RWPE2 (cell line): ENCODE measurements around the gene KLHL26.

ENCODE experiments used
- ATAC-seq: fragments of 200-7000 bp; cut with Tn5 transposase; 3 replicates; pipeline ENCODE4 v1.9.1; 2021; ENCODE audit warnings: low read depth
- DNase-seq: peaks from one replicate; pipeline ENCODE4 v3.0.0-alpha.2; 2020; ENCODE audit warnings: low spot score
- H3K27ac ChIP-seq: fragments of 450-650 bp; 2 replicates; pipeline ENCODE4 v1.5.1; 2017; ENCODE audit warnings: mild to moderate bottlenecking; ENCODE audit not compliant: poor library complexity, severe bottlenecking
- H3K27me3 ChIP-seq: fragments of 250-450 bp; sonication (Bioruptor Pico); 2 replicates; pipeline ENCODE4 v1.5.1; 2021; ENCODE audit warnings: mild to moderate bottlenecking, moderate library complexity; ENCODE audit not compliant: insufficient read depth, poor library complexity, severe bottlenecking
- H3K36me3 ChIP-seq: fragments of 250-450 bp; sonication (Bioruptor Pico); 2 replicates; pipeline ENCODE4 v1.5.1; 2020; ENCODE audit warnings: low read depth, mild to moderate bottlenecking, moderate library complexity
- H3K4me1 ChIP-seq: fragments of 250-450 bp; sonication (Bioruptor Pico); 2 replicates; pipeline ENCODE4 v1.5.1; 2021; ENCODE audit warnings: mild to moderate bottlenecking, moderate library complexity; ENCODE audit not compliant: insufficient read depth, poor library complexity, severe bottlenecking
- H3K4me3 ChIP-seq: fragments of 250-450 bp; sonication (Bioruptor Pico); 2 replicates; pipeline ENCODE4 v1.5.1; 2021; ENCODE audit warnings: mild to moderate bottlenecking, moderate library complexity; ENCODE audit not compliant: severe bottlenecking
- H3K9me3 ChIP-seq: fragments of 250-450 bp; sonication (Bioruptor Pico); 2 replicates; pipeline ENCODE4 v1.5.1; 2021; ENCODE audit warnings: mild to moderate bottlenecking, moderate library complexity; ENCODE audit not compliant: severe bottlenecking
- TF ChIP-seq, protein P1 (sequence below): fragments of 450-650 bp; IDR thresholded peaks from one replicate; pipeline ENCODE4 v1.5.1; 2017; ENCODE audit warnings: mild to moderate bottlenecking, moderate library complexity; ENCODE audit not compliant: poor library complexity, severe bottlenecking

Gene KLHL26

DNA sequence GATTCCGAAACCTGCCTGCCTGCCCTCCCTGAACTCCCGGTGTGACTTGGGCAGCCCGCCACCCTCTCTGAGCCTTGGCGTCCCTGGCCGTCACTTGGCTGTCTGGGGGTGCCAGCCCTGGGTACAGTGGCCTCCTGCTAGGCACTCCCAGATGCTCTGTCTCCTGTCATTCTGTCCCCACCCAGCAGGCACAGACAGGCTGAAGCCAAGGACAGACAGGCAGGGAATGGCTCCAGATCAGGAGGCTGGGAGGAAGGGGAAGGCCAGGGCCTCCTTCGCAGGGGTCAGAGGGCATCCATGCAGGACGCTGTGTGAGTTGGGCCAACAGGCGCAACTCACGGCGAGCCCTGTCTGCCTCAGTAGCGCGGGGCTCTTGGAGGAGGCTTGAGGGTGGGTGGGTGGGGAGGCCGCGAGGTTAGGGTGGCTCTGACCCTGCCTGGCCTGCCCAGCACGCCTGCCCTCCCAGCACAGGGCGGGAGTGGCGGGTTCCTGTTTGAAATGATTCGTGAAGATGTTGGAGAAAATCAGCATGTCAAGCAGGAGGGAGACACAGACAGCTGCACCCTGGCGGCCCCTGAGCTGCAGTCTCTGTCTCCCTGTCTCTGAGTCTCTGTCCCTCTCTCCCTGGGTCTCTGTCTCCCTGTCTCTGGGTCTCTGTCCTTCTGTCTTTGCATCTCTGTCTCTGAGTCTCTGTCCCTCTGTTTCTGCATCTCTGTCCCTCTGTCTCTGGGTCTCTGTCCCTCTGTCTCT, 19.7 kb downstream of the KLHL26 start:
- no peak overlapping the region for H3K4me3 ChIP-seq
- DNase-seq (no peak), ATAC-seq (no peak)
- H3K27ac ChIP-seq, result no peak overlapping the region
- H3K9me3 ChIP-seq, result no peaks in the 10 kb centered on the region
- no peaks in the 10 kb centered on the region for H3K4me1 ChIP-seq
- no peaks in the 10 kb centered on the region for H3K36me3 ChIP-seq
- TF ChIP-seq, protein P1, sequence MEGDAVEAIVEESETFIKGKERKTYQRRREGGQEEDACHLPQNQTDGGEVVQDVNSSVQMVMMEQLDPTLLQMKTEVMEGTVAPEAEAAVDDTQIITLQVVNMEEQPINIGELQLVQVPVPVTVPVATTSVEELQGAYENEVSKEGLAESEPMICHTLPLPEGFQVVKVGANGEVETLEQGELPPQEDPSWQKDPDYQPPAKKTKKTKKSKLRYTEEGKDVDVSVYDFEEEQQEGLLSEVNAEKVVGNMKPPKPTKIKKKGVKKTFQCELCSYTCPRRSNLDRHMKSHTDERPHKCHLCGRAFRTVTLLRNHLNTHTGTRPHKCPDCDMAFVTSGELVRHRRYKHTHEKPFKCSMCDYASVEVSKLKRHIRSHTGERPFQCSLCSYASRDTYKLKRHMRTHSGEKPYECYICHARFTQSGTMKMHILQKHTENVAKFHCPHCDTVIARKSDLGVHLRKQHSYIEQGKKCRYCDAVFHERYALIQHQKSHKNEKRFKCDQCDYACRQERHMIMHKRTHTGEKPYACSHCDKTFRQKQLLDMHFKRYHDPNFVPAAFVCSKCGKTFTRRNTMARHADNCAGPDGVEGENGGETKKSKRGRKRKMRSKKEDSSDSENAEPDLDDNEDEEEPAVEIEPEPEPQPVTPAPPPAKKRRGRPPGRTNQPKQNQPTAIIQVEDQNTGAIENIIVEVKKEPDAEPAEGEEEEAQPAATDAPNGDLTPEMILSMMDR, result no peak
- H3K27me3 ChIP-seq, result no peaks in the 10 kb centered on the region

DNA sequence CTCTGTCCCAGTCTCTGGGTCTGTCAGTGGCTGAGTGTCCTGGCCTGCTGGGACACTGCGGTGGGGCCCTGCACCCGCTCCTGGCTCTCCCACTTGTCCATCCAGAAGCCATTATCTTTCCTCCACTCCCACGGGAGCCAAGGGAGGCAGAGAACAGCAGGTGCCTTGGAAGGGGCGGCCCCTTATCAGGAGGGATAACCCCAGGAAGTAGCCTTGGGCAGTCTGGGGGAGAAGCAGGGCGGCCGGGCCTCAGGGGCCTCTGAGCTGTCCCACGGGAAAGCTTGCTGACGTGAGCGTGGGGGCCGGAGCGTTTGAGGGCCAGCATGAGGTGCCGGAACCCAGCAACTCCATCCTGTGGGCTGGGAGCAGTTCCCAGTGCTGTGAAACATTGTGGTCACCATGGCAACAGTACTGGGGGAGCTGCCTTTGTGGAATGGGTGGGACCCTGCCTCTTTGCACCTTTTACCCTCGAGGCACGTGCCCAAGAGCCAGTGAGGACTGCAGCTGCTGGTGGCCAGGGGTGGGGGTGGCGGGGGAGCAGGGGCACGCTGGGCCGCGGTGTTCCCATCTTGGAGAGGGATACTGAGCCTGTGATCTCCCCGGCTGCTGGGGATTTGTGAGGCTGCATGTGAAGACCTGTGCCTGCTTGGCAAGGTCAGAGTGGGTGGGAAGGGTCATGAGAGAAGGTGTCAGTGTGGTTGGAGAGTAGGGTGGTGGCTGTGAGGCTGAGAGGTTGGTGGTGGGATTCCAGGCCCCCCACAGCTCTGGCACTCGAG, 20.9 kb downstream of the KLHL26 start:
- Histone ChIP-seq H3K36me3 (no peaks in the 10 kb centered on the region), H3K4me1 (no peaks in the 10 kb centered on the region), H3K27ac (no peak overlapping the region), H3K4me3 (no peak overlapping the region), H3K27me3 (no peaks in the 10 kb centered on the region), H3K9me3 (no peaks in the 10 kb centered on the region)
- no peak for DNase-seq
- ATAC-seq, result peak; percentile 47; the same call in 1 of the 3 replicates
- TF ChIP-seq, protein P1, result no peak

DNA sequence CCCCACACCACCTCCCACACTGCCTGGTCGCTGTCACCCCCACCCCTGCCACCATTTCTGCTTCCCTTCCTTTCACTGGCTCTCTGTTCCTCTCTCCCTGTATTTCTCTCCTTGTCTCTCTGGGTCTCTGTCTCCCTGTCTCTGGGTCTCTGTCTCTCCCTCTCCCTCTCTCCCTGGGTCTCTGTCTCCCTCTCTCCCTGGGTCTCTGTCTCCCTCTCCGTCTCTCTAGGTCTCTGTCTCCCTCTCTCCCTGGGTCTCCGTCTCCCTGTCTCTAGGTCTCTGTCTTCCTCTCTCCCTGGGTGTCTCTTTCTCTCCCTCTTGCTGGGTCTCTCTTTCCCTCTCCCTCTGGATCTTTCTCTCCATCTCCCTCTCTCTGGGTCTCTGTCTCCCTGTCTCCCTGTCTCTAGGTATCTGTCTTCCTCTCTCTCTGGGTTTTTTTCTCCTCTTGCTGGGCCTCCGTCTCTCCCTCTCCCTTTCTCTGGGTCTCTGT, 21.6 kb downstream of the KLHL26 start:
- H3K9me3 ChIP-seq, result no peaks in the 10 kb centered on the region
- DNase-seq (no peak), ATAC-seq (no peak)
- no peaks in the 10 kb centered on the region for H3K4me1 ChIP-seq
- no peaks in the 10 kb centered on the region for H3K27me3 ChIP-seq
- no peak overlapping the region for H3K27ac ChIP-seq
- TF ChIP-seq, protein P1, result no peak
- H3K4me3 ChIP-seq, result no peak overlapping the region
- no peaks in the 10 kb centered on the region for H3K36me3 ChIP-seq

DNA sequence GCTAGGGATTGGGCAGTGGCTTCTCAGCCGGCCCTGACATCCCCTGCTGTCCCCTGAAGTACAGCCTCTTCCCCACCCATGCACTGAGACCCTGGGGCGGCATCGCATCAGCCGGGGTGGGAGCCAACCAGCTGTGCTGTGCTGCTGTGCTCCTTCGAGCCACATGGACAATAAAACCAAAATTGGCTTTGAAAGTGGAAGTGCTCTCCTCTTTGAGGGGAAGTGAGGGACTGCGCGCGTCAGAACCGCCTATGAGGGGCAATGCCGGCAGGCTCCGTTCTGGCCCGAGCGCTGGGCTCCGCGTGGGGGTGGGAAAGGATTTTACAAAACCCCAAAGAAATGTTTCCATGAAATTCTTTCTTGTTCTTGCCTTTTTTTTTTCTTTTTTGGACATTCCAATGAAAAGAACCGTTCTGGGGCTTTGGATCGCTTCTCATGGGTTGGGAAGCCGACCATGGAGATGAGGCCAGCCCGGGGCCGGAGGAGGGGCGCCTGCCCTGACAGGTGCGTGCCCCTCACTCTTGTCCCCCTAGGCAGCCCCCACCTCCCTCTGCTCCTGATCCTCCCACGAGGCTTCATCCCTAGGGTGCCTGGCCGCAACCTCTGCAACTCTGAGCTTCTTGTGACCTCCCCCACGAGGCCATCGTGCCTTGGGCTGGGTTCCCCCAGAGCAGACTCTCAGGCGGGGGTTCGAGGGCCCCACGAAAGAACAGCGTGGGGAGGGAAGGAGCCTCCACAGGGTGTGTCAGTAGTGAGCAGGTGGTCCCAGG, 22.6 kb downstream of the KLHL26 start:
- no peak overlapping the region for H3K27ac ChIP-seq
- DNase-seq (no peak), ATAC-seq (no peak)
- no peaks in the 10 kb centered on the region for H3K9me3 ChIP-seq
- no peak overlapping the region for H3K4me3 ChIP-seq
- H3K27me3 ChIP-seq, result no peaks in the 10 kb centered on the region
- H3K4me1 ChIP-seq, result no peaks in the 10 kb centered on the region
- TF ChIP-seq, protein P1, result no peak
- no peaks in the 10 kb centered on the region for H3K36me3 ChIP-seq
